ENCODE measurements around the gene TMEM30A.

Gene TMEM30A

DNA sequence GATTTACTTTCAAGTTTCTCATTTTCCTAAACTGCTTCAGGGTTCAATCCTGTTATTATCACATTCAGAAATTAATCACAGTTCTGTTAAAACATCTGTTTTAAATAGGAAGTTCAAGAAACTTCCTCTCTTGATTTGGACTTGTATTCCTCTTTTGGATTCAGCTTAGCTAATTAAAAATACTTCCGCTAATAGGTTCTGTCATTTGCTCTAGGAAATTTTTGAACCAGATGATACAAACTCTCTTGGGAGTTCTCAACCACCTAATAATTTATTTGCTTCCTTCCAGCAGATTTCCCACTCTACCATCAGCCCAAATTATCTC, 15.9 kb upstream of the TMEM30A start:
- TF ChIP-seq EZH2phosphoT487 (IDR thresholded peaks at IDR 0.05; ENCODE audit: low read length) (no peak), EZH2 (optimal IDR thresholded peaks at IDR 0.05; ENCODE audit: low read depth, low read length) (no peak)
- TF ChIP-seq, protein P1, sequence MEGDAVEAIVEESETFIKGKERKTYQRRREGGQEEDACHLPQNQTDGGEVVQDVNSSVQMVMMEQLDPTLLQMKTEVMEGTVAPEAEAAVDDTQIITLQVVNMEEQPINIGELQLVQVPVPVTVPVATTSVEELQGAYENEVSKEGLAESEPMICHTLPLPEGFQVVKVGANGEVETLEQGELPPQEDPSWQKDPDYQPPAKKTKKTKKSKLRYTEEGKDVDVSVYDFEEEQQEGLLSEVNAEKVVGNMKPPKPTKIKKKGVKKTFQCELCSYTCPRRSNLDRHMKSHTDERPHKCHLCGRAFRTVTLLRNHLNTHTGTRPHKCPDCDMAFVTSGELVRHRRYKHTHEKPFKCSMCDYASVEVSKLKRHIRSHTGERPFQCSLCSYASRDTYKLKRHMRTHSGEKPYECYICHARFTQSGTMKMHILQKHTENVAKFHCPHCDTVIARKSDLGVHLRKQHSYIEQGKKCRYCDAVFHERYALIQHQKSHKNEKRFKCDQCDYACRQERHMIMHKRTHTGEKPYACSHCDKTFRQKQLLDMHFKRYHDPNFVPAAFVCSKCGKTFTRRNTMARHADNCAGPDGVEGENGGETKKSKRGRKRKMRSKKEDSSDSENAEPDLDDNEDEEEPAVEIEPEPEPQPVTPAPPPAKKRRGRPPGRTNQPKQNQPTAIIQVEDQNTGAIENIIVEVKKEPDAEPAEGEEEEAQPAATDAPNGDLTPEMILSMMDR (IDR thresholded peaks at IDR 0.05; ENCODE audit: low read length) = no peak
- Histone ChIP-seq H3K79me2 (ENCODE audit: low read length) (no peaks in the 10 kb centered on the region), H3K4me1 (ENCODE audit: low read length) (no peaks in the 10 kb centered on the region), H3K9ac (ENCODE audit: low read length) (no peak overlapping the region), H3K9me3 (replicated peaks; ENCODE audit: insufficient read depth, low read length) (no peaks in the 10 kb centered on the region), H3K36me3 (replicated peaks; ENCODE audit: insufficient read depth, low read length) (no peaks in the 10 kb centered on the region), H2AFZ (ENCODE audit: low read length) (no peak overlapping the region), H3K9me2 (replicated peaks; ENCODE audit: insufficient read depth, low read length) (no peaks in the 10 kb centered on the region), H3F3A (ENCODE audit: insufficient read depth, low read length) (no peaks in the 10 kb centered on the region), H3K4me3 (ENCODE audit: low read length) (no peak overlapping the region), H3K27me3 (replicated peaks; ENCODE audit: insufficient read depth, low read length) (no peaks in the 10 kb centered on the region), H3K4me2 (ENCODE audit: low read depth, low read length) (no peak overlapping the region), H3K27ac (ENCODE audit: low read length) (no peak overlapping the region), H4K20me1 (ENCODE audit: insufficient read depth, low read length) (no peaks in the 10 kb centered on the region)
- no peak for DNase-seq

DNA sequence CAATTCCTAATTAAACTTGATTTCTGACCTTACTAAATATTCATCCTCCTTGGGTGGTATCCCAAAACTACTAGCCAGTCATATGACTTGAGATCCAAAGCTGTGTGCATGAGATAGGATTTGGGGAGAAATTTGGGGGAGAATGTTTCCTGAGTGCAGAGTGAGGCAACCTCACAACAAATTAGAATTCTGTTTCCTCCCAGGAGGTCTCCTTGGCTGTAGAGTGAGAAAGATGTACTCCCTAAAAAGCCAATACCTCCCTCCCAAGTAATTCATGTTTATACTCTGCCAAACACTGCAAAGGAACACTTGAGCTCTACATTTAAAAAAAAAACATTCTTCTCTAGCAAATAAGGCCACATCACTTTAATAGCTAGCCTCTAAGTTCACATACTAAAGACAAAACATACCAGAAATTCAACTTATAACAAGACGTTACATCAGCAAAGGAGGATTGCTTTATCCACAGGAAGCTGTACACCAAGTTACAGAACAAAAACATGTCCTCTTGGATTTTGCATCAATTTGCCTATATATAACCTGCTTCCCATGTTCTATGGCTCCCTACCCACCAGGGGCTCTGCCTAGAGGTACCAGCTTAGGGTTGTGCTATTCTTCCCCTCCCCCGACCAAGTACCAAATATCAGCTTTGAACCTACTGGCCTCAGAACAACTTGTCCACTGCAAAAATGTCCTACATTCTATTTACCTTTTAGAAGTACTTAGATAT, 15.4 kb upstream of the TMEM30A start:
- Histone ChIP-seq H3F3A (ENCODE audit: insufficient read depth, low read length) (no peaks in the 10 kb centered on the region), H2AFZ (ENCODE audit: low read length) (no peak overlapping the region), H3K4me3 (ENCODE audit: low read length) (no peak overlapping the region), H3K79me2 (ENCODE audit: low read length) (no peaks in the 10 kb centered on the region), H4K20me1 (ENCODE audit: insufficient read depth, low read length) (no peaks in the 10 kb centered on the region), H3K9me3 (replicated peaks; ENCODE audit: insufficient read depth, low read length) (no peaks in the 10 kb centered on the region), H3K9ac (ENCODE audit: low read length) (no peak overlapping the region), H3K27ac (ENCODE audit: low read length) (no peak overlapping the region), H3K9me2 (replicated peaks; ENCODE audit: insufficient read depth, low read length) (no peaks in the 10 kb centered on the region), H3K4me1 (ENCODE audit: low read length) (no peaks in the 10 kb centered on the region), H3K4me2 (ENCODE audit: low read depth, low read length) (no peak overlapping the region), H3K36me3 (replicated peaks; ENCODE audit: insufficient read depth, low read length) (no peaks in the 10 kb centered on the region), H3K27me3 (replicated peaks; ENCODE audit: insufficient read depth, low read length) (no peaks in the 10 kb centered on the region)
- TF ChIP-seq, protein P1 (IDR thresholded peaks at IDR 0.05; ENCODE audit: low read length) = no peak
- TF ChIP-seq EZH2phosphoT487 (IDR thresholded peaks at IDR 0.05; ENCODE audit: low read length) (no peak), EZH2 (optimal IDR thresholded peaks at IDR 0.05; ENCODE audit: low read depth, low read length) (no peak)
- no peak for DNase-seq

DNA sequence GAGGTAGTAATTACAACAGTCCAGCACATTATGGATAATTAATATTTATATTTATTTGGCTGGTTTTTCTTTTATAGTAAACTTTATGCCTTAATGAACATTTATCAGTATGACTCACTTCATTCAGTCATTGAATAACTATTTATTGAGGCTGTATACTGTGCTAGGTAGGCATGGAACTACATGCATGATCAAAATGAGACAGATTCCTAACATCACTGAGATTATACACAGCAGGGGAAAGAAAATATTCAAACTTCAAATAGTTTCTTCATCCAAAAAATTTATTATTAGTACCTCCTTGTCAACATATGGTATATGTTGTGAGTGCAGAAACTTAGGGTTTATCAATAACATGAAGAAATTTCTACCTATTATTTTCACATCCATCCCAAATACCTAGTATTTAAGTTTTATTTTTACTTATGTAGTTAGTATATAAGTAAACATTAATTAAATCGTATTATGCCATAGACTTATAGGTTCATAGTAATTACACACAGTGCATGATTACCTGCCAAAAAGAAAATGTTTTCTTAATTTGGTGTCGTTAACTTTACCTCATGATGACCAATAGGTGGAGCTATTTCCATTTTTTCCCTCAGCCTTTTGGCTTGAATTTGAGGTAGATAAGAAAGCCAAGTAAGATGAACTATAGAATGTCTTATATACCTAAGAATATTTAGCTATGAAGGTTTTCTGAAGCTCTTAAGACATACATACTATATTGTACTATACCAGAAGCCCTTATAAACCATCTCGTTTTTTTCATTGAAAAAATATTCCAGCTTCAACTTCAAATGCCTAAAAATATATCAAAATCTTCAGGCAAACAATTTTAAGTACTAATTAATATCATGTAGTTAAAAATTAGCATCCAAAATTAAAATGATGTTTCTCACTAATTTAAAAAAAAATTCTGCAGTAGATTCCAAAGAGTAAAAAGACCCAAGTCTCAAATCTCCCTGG, 12.5 kb upstream of the TMEM30A start:
- Histone ChIP-seq H3K27me3 (replicated peaks; ENCODE audit: insufficient read depth, low read length) (no peaks in the 10 kb centered on the region), H3K4me3 (ENCODE audit: low read length) (no peak overlapping the region), H3K9me2 (replicated peaks; ENCODE audit: insufficient read depth, low read length) (no peaks in the 10 kb centered on the region), H3F3A (ENCODE audit: insufficient read depth, low read length) (no peaks in the 10 kb centered on the region), H3K36me3 (replicated peaks; ENCODE audit: insufficient read depth, low read length) (no peaks in the 10 kb centered on the region), H2AFZ (ENCODE audit: low read length) (no peak overlapping the region), H3K9me3 (replicated peaks; ENCODE audit: insufficient read depth, low read length) (no peaks in the 10 kb centered on the region), H3K27ac (ENCODE audit: low read length) (no peak overlapping the region), H3K4me1 (ENCODE audit: low read length) (no peaks in the 10 kb centered on the region), H4K20me1 (ENCODE audit: insufficient read depth, low read length) (no peaks in the 10 kb centered on the region), H3K4me2 (ENCODE audit: low read depth, low read length) (no peak overlapping the region), H3K79me2 (ENCODE audit: low read length) (no peaks in the 10 kb centered on the region), H3K9ac (ENCODE audit: low read length) (no peak overlapping the region)
- no peak for TF ChIP-seq EZH2phosphoT487 (IDR thresholded peaks at IDR 0.05; ENCODE audit: low read length)
- TF ChIP-seq, protein P1 (IDR thresholded peaks at IDR 0.05; ENCODE audit: low read length) = peak; percentile 65
- peak; percentile 69 for DNase-seq

Measured in MM.1S (cell line).